ENCODE data around the gene PLPPR3.

The PLPPR3 gene

GRCh38 chr19:805166-805551 is 16.6 kb downstream of the PLPPR3 start:
- DNase-seq (ENCODE audit: low read depth): no peak
- no peak for TF ChIP-seq CTCF (conservative IDR thresholded peaks at IDR 0.05; ENCODE audit: low read depth, low read length)
- no peak overlapping the region for H3K4me3 ChIP-seq (ENCODE audit: low read length)

- no peak for TF ChIP-seq CTCF (conservative IDR thresholded peaks at IDR 0.05; ENCODE audit: low read depth, low read length)
- no peak for DNase-seq (ENCODE audit: low read depth)
These were observed 17.2 kb downstream of the PLPPR3 start for GRCh38 chr19:804419-805165.

GRCh38 chr19:803686-804418 is 17.9 kb downstream of the PLPPR3 start:
- no peak for TF ChIP-seq CTCF (conservative IDR thresholded peaks at IDR 0.05; ENCODE audit: low read depth, low read length)
- no peak for DNase-seq (ENCODE audit: low read depth)
- no peak overlapping the region for H3K4me3 ChIP-seq (ENCODE audit: low read length)

More at GRCh38 chr19:804419-805165, 17.2 kb downstream of the PLPPR3 start:
- H3K4me3 ChIP-seq (ENCODE audit: low read length): no peak overlapping the region

- H3K4me3 ChIP-seq (ENCODE audit: low read length): no peak overlapping the region
- TF ChIP-seq CTCF (conservative IDR thresholded peaks at IDR 0.05; ENCODE audit: low read depth, low read length): no peak
- no peak for DNase-seq (ENCODE audit: low read depth)
These were observed 18.6 kb downstream of the PLPPR3 start for GRCh38 chr19:803099-803561.

- TF ChIP-seq CTCF (conservative IDR thresholded peaks at IDR 0.05; ENCODE audit: low read depth, low read length): no peak
- H3K4me3 ChIP-seq (ENCODE audit: low read length): no peak overlapping the region
- no peak for DNase-seq (ENCODE audit: low read depth)
These were observed 19.2 kb downstream of the PLPPR3 start for GRCh38 chr19:802498-803098.

GRCh38 chr19:801861-802497 is 19.8 kb downstream of the PLPPR3 start:
- no peak for DNase-seq (ENCODE audit: low read depth)
- H3K4me3 ChIP-seq (ENCODE audit: low read length): peak overlapping the region; percentile 36

More at GRCh38 chr19:801861-802497, 19.8 kb downstream of the PLPPR3 start:
- no peak for TF ChIP-seq CTCF (conservative IDR thresholded peaks at IDR 0.05; ENCODE audit: low read depth, low read length)
